ENCODE results near the gene LTBP3. TPM values are rescaled to one million over a fixed set of nuclear protein-coding genes. Genes with fewer than 3 reads are reported as not detected.

LTBP3 gene
- total and polyA plus RNA-seq, 12 donors: 40.2 to 362 (median 221) TPM

DNA sequence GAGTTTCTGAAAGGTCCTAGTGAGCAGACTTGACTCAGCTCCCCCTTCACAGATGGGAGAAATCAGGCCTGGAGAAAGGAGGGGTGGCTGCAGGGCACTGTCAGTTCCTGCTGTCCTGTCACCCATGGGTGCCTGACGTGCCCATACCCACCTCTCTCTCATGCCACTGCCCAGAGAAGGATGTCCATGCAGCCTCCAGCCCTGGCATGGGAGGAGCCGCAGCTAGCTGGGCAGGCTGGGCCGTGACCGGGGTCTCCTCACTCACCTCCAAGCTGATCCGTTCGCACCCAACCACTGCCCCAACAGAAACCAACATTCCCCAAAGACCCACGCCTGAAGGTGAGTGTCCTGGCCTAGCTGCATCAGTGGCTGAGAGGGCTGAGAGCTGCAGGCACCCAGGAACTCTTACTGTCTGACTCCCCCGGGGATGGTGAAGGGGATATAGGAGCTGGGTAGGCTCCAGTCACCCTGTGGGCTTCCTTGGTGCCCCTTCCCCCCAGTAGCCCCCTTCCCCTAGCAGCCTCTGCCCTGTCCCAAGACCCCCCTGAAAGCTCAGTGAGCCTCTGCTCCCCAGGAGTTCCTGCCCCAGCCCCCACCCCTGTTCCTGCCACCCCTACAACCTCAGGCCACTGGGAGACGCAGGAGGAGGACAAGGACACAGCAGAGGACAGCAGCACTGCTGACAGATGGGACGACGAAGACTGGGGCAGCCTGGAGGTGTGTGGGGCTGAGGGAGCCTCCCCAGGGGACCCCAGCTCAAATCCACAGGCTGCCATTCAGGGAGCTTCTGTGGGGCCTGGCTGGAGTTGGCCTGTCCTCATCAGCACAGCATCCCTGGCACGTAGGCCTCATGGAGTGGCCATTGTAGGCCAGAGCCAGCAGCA lies 21.5 kb downstream of the LTBP3 start:
- H3K36me3 ChIP-seq (replicated peaks in 1 of 2): peaks cover 0 to 49% of the 10 kb centered on the region in 2 donors
- H3K4me1 ChIP-seq (replicated peaks in 1 of 2): peaks cover 20 to 24% of the 10 kb centered on the region in 2 donors
- DNase-seq: no peak
- intact Hi-C loops (cut with DNase I): no loop called here
- H3K9me3 ChIP-seq (replicated peaks in 1 of 3): no peaks in the 10 kb centered on the region
- TF ChIP-seq POLR2A (IDR thresholded peaks at IDR 0.05): no peak
- TF ChIP-seq, protein P1, sequence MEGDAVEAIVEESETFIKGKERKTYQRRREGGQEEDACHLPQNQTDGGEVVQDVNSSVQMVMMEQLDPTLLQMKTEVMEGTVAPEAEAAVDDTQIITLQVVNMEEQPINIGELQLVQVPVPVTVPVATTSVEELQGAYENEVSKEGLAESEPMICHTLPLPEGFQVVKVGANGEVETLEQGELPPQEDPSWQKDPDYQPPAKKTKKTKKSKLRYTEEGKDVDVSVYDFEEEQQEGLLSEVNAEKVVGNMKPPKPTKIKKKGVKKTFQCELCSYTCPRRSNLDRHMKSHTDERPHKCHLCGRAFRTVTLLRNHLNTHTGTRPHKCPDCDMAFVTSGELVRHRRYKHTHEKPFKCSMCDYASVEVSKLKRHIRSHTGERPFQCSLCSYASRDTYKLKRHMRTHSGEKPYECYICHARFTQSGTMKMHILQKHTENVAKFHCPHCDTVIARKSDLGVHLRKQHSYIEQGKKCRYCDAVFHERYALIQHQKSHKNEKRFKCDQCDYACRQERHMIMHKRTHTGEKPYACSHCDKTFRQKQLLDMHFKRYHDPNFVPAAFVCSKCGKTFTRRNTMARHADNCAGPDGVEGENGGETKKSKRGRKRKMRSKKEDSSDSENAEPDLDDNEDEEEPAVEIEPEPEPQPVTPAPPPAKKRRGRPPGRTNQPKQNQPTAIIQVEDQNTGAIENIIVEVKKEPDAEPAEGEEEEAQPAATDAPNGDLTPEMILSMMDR (IDR thresholded peaks at IDR 0.05): no peak
- WGBS, 4 donors: 71 to 87% (median 74%) methylated on average over 7 to 12 of the region's 12 CpGs
- H3K27ac ChIP-seq: peak overlapping the region in 2 of 5 donors; percentile 3 to 47
- H3K27me3 ChIP-seq: no peaks in the 10 kb centered on the region
- no peak overlapping the region for H3K4me3 ChIP-seq

DNA sequence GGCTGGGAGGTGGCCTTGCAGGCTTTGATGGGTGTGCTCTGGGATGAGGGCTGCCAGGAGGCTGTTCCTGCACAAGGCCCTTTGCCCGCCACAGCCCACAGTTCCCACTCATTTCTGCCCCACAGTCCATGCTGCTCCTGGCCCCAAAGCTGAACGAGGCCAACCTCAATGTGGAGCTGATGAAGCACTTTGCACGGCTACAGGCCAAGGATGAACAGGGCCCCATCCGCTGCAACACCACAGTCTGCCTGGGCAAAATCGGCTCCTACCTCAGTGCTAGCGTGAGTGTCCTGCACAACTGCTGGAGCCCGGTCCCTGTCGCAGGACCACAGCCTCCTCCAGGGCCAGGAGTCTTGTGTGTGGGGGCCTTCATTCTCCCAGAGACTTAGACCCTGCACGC lies 23.1 kb downstream of the LTBP3 start:
- H3K4me3 ChIP-seq: no peak overlapping the region
- H3K9me3 ChIP-seq (replicated peaks in 1 of 3): no peaks in the 10 kb centered on the region
- TF ChIP-seq, protein P1 (IDR thresholded peaks at IDR 0.05): no peak
- no peak for TF ChIP-seq POLR2A (IDR thresholded peaks at IDR 0.05)
- H3K4me1 ChIP-seq (replicated peaks in 1 of 2): peaks cover 13 to 15% of the 10 kb centered on the region in 2 donors
- H3K36me3 ChIP-seq (replicated peaks in 1 of 2): peaks cover 0 to 64% of the 10 kb centered on the region in 2 donors
- no peaks in the 10 kb centered on the region for H3K27me3 ChIP-seq
- no peak overlapping the region for H3K27ac ChIP-seq
- DNase-seq: no peak
- WGBS, 4 donors: 76 to 89% (median 85%) methylated on average over 5 to 9 of the region's 9 CpGs
- intact Hi-C loops (cut with DNase I): no loop called here

DNA sequence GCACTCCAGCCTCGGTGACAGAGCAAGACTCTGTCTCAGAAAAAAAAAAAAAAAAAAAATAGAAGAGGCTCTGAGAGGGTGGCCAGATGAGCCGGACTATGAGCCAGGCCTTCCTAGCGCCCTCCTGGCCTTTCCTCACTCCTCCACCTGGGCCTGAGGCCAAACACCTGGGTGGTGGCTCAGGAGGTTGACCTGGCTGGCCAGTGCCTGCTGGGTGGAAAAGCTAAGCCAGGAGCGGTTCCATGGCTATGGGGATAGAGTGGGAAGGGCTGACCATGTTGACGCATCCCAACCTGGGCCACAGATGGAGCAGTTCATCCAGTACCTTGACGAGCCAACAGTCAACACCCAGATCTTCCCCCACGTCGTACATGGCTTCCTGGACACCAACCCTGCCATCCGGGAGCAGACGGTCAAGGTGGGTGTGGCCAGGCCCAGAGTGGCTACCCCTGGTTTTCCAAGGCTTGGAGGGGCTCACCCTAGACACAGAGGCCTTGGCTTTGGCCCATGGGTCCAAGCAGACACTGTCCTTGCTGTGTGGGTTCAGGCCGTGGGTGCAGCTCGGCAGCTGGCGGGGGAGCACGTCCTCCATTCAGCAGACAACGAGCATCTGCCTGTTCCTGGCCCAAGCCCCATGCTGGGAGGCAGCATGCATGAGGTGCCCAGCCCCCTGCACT lies 25.6 kb downstream of the LTBP3 start:
- TF ChIP-seq POLR2A (IDR thresholded peaks at IDR 0.05): no peak
- TF ChIP-seq, protein P1 (IDR thresholded peaks at IDR 0.05): no peak
- H3K27me3 ChIP-seq: no peaks in the 10 kb centered on the region
- no peaks in the 10 kb centered on the region for H3K9me3 ChIP-seq (replicated peaks in 1 of 3)
- peak overlapping the region in 1 of 5 donors; percentile 35 for H3K27ac ChIP-seq
- 77 to 83% (median 79%) methylated on average over 8 to 15 of the region's 15 CpGs for WGBS, 4 donors
- intact Hi-C loops (cut with DNase I): no loop called here
- H3K36me3 ChIP-seq (replicated peaks in 1 of 2): peaks cover 0 to 72% of the 10 kb centered on the region in 2 donors
- peak in 1 of 7 donors; percentile 35 for DNase-seq
- peaks cover 15 to 21% of the 10 kb centered on the region in 2 donors for H3K4me1 ChIP-seq (replicated peaks in 1 of 2)
- H3K4me3 ChIP-seq: no peak overlapping the region

DNA sequence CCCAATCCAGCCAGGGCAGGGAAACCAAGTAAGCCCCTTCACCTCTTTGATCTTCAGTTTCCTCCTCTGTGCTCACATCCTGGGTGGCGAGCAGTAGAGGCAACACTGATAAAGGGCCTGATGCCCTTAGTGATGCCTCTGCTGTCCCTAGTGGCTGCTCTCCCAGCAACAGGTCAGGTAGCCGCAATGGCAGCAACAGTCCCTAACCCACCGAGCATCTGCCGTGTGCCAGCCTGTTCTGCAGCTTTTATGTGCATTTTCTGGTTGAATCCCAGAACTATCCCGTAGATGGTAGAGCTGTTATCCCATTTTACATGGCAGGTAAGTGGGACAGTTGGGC lies 28.0 kb downstream of the LTBP3 start:
- Histone ChIP-seq H3K9me3 (replicated peaks in 1 of 3) (no peaks in the 10 kb centered on the region), H3K36me3 (replicated peaks in 1 of 2) (peaks cover 0 to 73% of the 10 kb centered on the region in 2 donors), H3K4me3 (no peak overlapping the region), H3K27me3 (no peaks in the 10 kb centered on the region), H3K4me1 (replicated peaks in 1 of 2) (peaks cover 25 to 38% of the 10 kb centered on the region in 2 donors), H3K27ac (peak overlapping the region in 4 of 5 donors; percentile 57 to 82 (median 68))
- TF ChIP-seq, protein P1 (IDR thresholded peaks at IDR 0.05): peak in 4 of 6 experiments; percentile 18 to 40 (median 24)
- TF ChIP-seq POLR2A (IDR thresholded peaks at IDR 0.05): no peak
- 71 to 92% (median 74%) methylated on average over 2 to 5 of the region's 5 CpGs for WGBS, 4 donors
- intact Hi-C loops (cut with DNase I): no loop called here
- DNase-seq: peak in 1 of 7 donors; percentile 33

All from adrenal gland (tissue), 12 donors.